Stimulated activated CD4-positive, alpha-beta T cell treated with anti-CD3 and anti-CD28 coated beads, Interleukin-1b, Interleukin-23, amount 100 ng/mL, for 1 hour (primary cell): Measurements from ENCODE around the gene FAM227A.

ENCODE experiments used
- DNase-seq, 2 donors: peaks; one replicate each; pipeline ENCODE4 v3.0.0-alpha.2; 2020; ENCODE audit warnings: low read depth in 2 of 2

The FAM227A gene

DNA sequence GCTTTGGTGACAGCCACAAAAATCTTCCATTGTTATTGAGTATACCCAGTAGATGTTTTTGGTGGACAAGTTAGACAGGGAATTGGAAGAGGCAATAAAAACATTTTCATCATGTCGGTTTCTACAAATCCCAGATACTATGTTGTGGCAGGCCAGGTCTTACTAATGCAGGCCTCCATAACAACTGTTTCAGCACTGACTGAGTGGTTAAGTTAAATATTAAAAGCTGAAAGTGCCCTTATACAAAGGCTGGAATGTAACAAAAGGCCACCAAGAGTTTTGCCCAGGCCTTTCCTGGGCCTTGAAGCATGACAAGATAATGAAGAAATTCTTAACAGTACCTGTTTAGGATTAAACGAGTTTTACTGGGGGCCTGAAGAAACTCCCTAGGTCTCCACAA, 115.5 kb downstream of the FAM227A start:
- no peak for DNase-seq

DNA sequence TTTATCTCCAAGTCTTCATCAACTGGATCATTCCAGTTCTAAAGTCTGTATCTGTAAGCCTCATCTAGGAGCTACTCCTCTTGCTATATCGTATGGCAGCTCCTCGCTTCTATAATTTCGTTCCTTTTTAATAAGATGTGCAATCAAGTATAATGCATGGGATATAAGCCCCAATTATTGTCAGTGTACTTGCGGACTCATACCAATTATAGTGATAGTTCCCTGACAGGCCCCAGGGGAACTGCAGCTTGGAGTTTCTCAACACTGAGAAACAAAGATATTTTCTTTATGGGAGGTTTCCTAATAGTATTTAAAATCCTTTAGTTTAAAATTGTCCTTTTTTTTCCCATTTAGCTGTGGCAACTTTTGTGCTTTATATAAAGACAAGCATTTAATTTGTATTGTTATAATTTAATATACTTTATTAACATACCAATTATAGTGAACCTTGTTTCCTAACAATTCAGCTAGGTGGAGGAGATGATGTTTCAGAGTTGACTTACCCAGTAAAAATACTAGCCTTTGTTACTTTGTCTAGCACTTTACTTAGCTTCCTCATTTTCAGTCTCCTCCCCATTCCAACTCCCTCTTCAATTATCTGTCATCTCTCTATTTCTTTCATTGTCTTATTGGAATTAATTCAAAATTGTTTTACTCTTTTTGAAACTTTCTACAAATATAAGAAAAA, 124.8 kb downstream of the FAM227A start:
- no peak for DNase-seq
